ENCODE results near the gene ANXA2. TPM values are rescaled to one million over a fixed set of nuclear protein-coding genes. Genes with fewer than 3 reads are reported as not detected.

ANXA2 gene
- polyA plus RNA-seq, 1 donor (not counting 4 experiments of a cell fraction or from before 2014, with no cell fraction given) = 11,017 TPM

GRCh38 chr15:60307034-60307433 lies 90.8 kb downstream of the ANXA2 start:
- H3K4me1 ChIP-seq (ENCODE audit: control insufficient read depth, extremely low read depth, insufficient read depth, low read length) = no peaks in the 10 kb centered on the region
- no peaks in the 10 kb centered on the region for H3K9me1 ChIP-seq (ENCODE audit: control insufficient read depth, extremely low read depth, insufficient read depth, low read length)
- no peak overlapping the region for H3K9ac ChIP-seq (ENCODE audit: control insufficient read depth, extremely low read depth, insufficient read depth, low read length)
- H3K4me3 ChIP-seq (ENCODE audit: control insufficient read depth in 2 of 3, extremely low read depth in 1 of 3, insufficient read depth in 2 of 3, low read depth in 1 of 3, low read length in 3 of 3) = no peak overlapping the region
- dilution Hi-C loops (cut with MboI; ENCODE audit: extremely low pct_ligation_motif_present, low sequenced_read_pairs) = no loop called here
- no peaks in the 10 kb centered on the region for H3K9me3 ChIP-seq (ENCODE audit: control insufficient read depth, low read depth, low read length)
- TF ChIP-seq EZH2 (IDR thresholded peaks at IDR 0.05; ENCODE audit: low read length) = no peak
- TF ChIP-seq CTCF (optimal IDR thresholded peaks at IDR 0.05 in 1 of 3, IDR thresholded peaks at IDR 0.05 in 1 of 3, conservative IDR thresholded peaks at IDR 0.05 in 1 of 3; ENCODE audit: extremely low read depth in 1 of 3, insufficient read depth in 2 of 3, low read length in 3 of 3) = no peak
- FAIRE-seq (no peak), DNase-seq (ENCODE audit: low read depth, low spot score) (no peak)
- no peaks in the 10 kb centered on the region for H3K27me3 ChIP-seq (ENCODE audit: control insufficient read depth, extremely low read depth, insufficient read depth, low read length)
- H3K79me2 ChIP-seq (ENCODE audit: control insufficient read depth, insufficient read depth, low read length) = no peaks in the 10 kb centered on the region
- no peak overlapping the region for H3K27ac ChIP-seq (ENCODE audit: control insufficient read depth, insufficient read depth, low read length)
- H4K20me1 ChIP-seq (ENCODE audit: control insufficient read depth, extremely low read depth, insufficient read depth, low read length) = no peaks in the 10 kb centered on the region
- no peaks in the 10 kb centered on the region for H3K36me3 ChIP-seq (ENCODE audit: control insufficient read depth in 2 of 2, extremely low read depth in 1 of 2, insufficient read depth in 2 of 2, low read length in 2 of 2)
- H2AFZ ChIP-seq (ENCODE audit: control insufficient read depth, low read length) = no peak overlapping the region
- no peak overlapping the region for H3K4me2 ChIP-seq (ENCODE audit: control insufficient read depth, extremely low read depth, insufficient read depth, low read depth, low read length)

GRCh38 chr15:60301024-60301423 lies 96.8 kb downstream of the ANXA2 start:
- no peak for DNase-seq (ENCODE audit: low read depth, low spot score)
- H3K9me1 ChIP-seq (ENCODE audit: control insufficient read depth, extremely low read depth, insufficient read depth, low read length) = no peaks in the 10 kb centered on the region
- no peak for TF ChIP-seq CTCF (optimal IDR thresholded peaks at IDR 0.05 in 1 of 3, IDR thresholded peaks at IDR 0.05 in 1 of 3, conservative IDR thresholded peaks at IDR 0.05 in 1 of 3; ENCODE audit: extremely low read depth in 1 of 3, insufficient read depth in 2 of 3, low read length in 3 of 3)
- no peak for TF ChIP-seq EZH2 (IDR thresholded peaks at IDR 0.05; ENCODE audit: low read length)
- no peaks in the 10 kb centered on the region for H3K36me3 ChIP-seq (ENCODE audit: control insufficient read depth in 2 of 2, extremely low read depth in 1 of 2, insufficient read depth in 2 of 2, low read length in 2 of 2)
- no peak overlapping the region for H3K4me3 ChIP-seq (ENCODE audit: control insufficient read depth in 2 of 3, extremely low read depth in 1 of 3, insufficient read depth in 2 of 3, low read depth in 1 of 3, low read length in 3 of 3)
- no peaks in the 10 kb centered on the region for H4K20me1 ChIP-seq (ENCODE audit: control insufficient read depth, extremely low read depth, insufficient read depth, low read length)
- no peaks in the 10 kb centered on the region for H3K9me3 ChIP-seq (ENCODE audit: control insufficient read depth, low read depth, low read length)
- H3K4me1 ChIP-seq (ENCODE audit: control insufficient read depth, extremely low read depth, insufficient read depth, low read length) = peaks cover 16% of the 10 kb centered on the region
- FAIRE-seq = no peak
- dilution Hi-C loops (cut with MboI; ENCODE audit: extremely low pct_ligation_motif_present, low sequenced_read_pairs) = no loop called here
- H3K79me2 ChIP-seq (ENCODE audit: control insufficient read depth, insufficient read depth, low read length) = no peaks in the 10 kb centered on the region
- no peak overlapping the region for H3K27ac ChIP-seq (ENCODE audit: control insufficient read depth, insufficient read depth, low read length)
- H2AFZ ChIP-seq (ENCODE audit: control insufficient read depth, low read length) = no peak overlapping the region
- no peaks in the 10 kb centered on the region for H3K27me3 ChIP-seq (ENCODE audit: control insufficient read depth, extremely low read depth, insufficient read depth, low read length)
- H3K4me2 ChIP-seq (ENCODE audit: control insufficient read depth, extremely low read depth, insufficient read depth, low read depth, low read length) = no peak overlapping the region
- H3K9ac ChIP-seq (ENCODE audit: control insufficient read depth, extremely low read depth, insufficient read depth, low read length) = no peak overlapping the region
